HepG2 (cell line): ENCODE results near the gene PGGT1B. TPM values are rescaled to one million over a fixed set of nuclear protein-coding genes. Genes with fewer than 3 reads are reported as not detected.

Experiments used
- ATAC-seq: fragments of 200-7000 bp; cut with Tn5 transposase; 3 replicates; pipeline ENCODE4 v1.9.1; 2020; ENCODE audit warnings: mild to moderate bottlenecking, moderate library complexity
- BruUV-seq: library from RNA; stranded (reverse); fragments of 400-500 nt; replicated peaks from 2 replicates; lab custom pipeline; 2021; lab: Mats Ljungman, UMichigan
- CTCF ChIA-PET: fragments of 300-600 bp; formaldehyde crosslinking; extraction: SDS; loops from one replicate; lab custom pipeline; 2021; ENCODE audit warnings: low total read pairs, inconsistent platforms, low intra/inter-chr PET ratio; lab: Yijun Ruan, JAX
- POLR2A ChIA-PET: fragments of 350-600 bp; sonication (Branson Sonifier 250); formaldehyde crosslinking; loops from one replicate; lab custom pipeline; 2020; ENCODE audit warnings: antibody characterized with exemption, inconsistent platforms; lab: Yijun Ruan, JAX
- DNase-seq: peaks from one replicate; pipeline ENCODE4 v3.0.0-alpha.2; 2015; ENCODE audit warnings: low spot score
- FAIRE-seq: peaks from 3 replicates; lab custom pipeline; 2011; peaks lifted over from hg19 to GRCh38; lab: Jason Lieb, UNC
- H2AFZ ChIP-seq: one replicate; pipeline ENCODE4 v1.6.1; 2011; ENCODE audit warnings: low read length, inconsistent platforms
- H3K27ac ChIP-seq: fragments of 300-600 bp; 3 replicates; pipeline ENCODE4 v1.8.0; 2011; ENCODE audit warnings: mixed run types, mild to moderate bottlenecking, mixed read lengths, low read length, inconsistent platforms; ENCODE audit not compliant: insufficient read depth; ENCODE audit errors: extremely low read length
- H3K27me3 ChIP-seq, 2 experiments: fragments of 200-600 bp in 1 of 2; 2 replicates in 1 of 2; 3 replicates in 1 of 2; pipeline versions ENCODE4 v1.6.0 to v1.8.0; 2011; ENCODE audit warnings: low read length in 2 of 2, mild to moderate bottlenecking in 2 of 2, moderate library complexity in 2 of 2, inconsistent platforms in 1 of 2; ENCODE audit not compliant: insufficient read depth in 2 of 2, control insufficient read depth in 1 of 2
- H3K36me3 ChIP-seq, 2 experiments: fragments of 200-600 bp in 1 of 2; replicated peaks in 1 of 2; 2 replicates in 1 of 2; 3 replicates in 1 of 2; pipeline versions ENCODE4 v1.5.1 to v1.8.0; 2011; ENCODE audit warnings: low read length in 2 of 2, inconsistent platforms in 1 of 2; ENCODE audit not compliant: insufficient read depth in 2 of 2, control insufficient read depth in 1 of 2
- H3K4me1 ChIP-seq: 2 replicates; pipeline ENCODE4 v1.5.1; 2012; ENCODE audit warnings: low read length, inconsistent platforms; ENCODE audit not compliant: insufficient read depth
- H3K4me2 ChIP-seq: 2 replicates; pipeline ENCODE4 v1.6.0; 2011; ENCODE audit warnings: low read depth, low read length, inconsistent platforms
- H3K4me3 ChIP-seq, 3 experiments: fragments of 200-600 bp in 1 of 3; sonication (generic), shearing (Covaris generic) in 1 of 3; replicated peaks in 1 of 3; 2 replicates each; pipeline ENCODE4 v1.5.1; 2011 to 2016; ENCODE audit warnings: low read length in 3 of 3, inconsistent platforms in 2 of 3, low read depth in 2 of 3, mild to moderate bottlenecking in 2 of 3, control low read depth in 1 of 3, mixed read lengths in 1 of 3; ENCODE audit not compliant: insufficient read depth in 1 of 3
- H3K79me2 ChIP-seq: one replicate; pipeline ENCODE4 v1.6.1; 2011; ENCODE audit warnings: low read length, inconsistent platforms; ENCODE audit not compliant: insufficient read depth
- H3K9ac ChIP-seq: 2 replicates; pipeline ENCODE4 v1.6.0; 2011; ENCODE audit warnings: mild to moderate bottlenecking, low read depth, low read length, inconsistent platforms; ENCODE audit not compliant: insufficient read depth
- H3K9me3 ChIP-seq: 2 replicates; pipeline ENCODE4 v1.5.1; 2012; ENCODE audit warnings: mild to moderate bottlenecking, low read length
- H4K20me1 ChIP-seq: 2 replicates; pipeline ENCODE4 v1.6.0; 2011; ENCODE audit warnings: inconsistent platforms, mild to moderate bottlenecking, low read length, moderate library complexity; ENCODE audit not compliant: insufficient read depth
- ESRRA ChIP-seq: sonication (generic); formaldehyde crosslinking; IDR thresholded peaks from 2 replicates; pipeline ENCODE4 v1.5.1; 2020; ENCODE audit warnings: mild to moderate bottlenecking, low read depth, missing genetic modification reagents
- FOSL2 ChIP-seq: sonication (generic); formaldehyde crosslinking; IDR thresholded peaks from 2 replicates; pipeline ENCODE4 v1.4.0; 2020; ENCODE audit warnings: missing genetic modification reagents
- HNRNPK ChIP-seq: fragments of 200-400 bp; formaldehyde crosslinking; IDR thresholded peaks from 2 replicates; pipeline ENCODE4 v1.6.1; 2018; ENCODE audit warnings: low read length, low read depth, moderate library complexity, mild to moderate bottlenecking; ENCODE audit not compliant: poor library complexity, severe bottlenecking
- HNRNPLL ChIP-seq: fragments of 200-400 bp; formaldehyde crosslinking; IDR thresholded peaks from 2 replicates; pipeline ENCODE4 v1.6.1; 2017; ENCODE audit warnings: mild to moderate bottlenecking, low read depth, low read length; ENCODE audit not compliant: poor library complexity, severe bottlenecking
- MBD4 ChIP-seq: IDR thresholded peaks from 2 replicates; pipeline ENCODE4 v1.6.1; 2012; ENCODE audit warnings: low read length, inconsistent platforms, borderline replicate concordance
- XBP1 ChIP-seq: sonication (generic); formaldehyde crosslinking; IDR thresholded peaks from 2 replicates; pipeline ENCODE4 v1.5.0; 2020; ENCODE audit warnings: missing genetic modification reagents
- ZKSCAN1 ChIP-seq: fragments of 150-350 bp; IDR thresholded peaks from 2 replicates; pipeline ENCODE4 v1.6.1; 2014; ENCODE audit warnings: low read length
- ZNF768 ChIP-seq: sonication (generic); formaldehyde crosslinking; IDR thresholded peaks from 2 replicates; pipeline ENCODE4 v1.4.0; 2020; ENCODE audit warnings: missing genetic modification reagents
- WGBS: methylation state at CpG from one replicate; pipeline ENCODE4 v1.1.6; 2017; ENCODE audit warnings: low lambda C conversion rate; 5-methylcytosine and 5-hydroxymethylcytosine counted together
- in situ Hi-C: cut with HindIII; loops from 2 replicates; pipeline ENCODE4 v1.10.0; 2017; ENCODE audit warnings: low pct_unique_long_range_greater_than_20kb; ENCODE audit not compliant: extremely low pct_ligation_motif_present
- intact Hi-C: fragments of 100-400 bp; cut with micrococcal nuclease; formaldehyde crosslinking; loops from one replicate; pipeline ENCODE4 v1.10.0; 2022; ENCODE audit not compliant: unreplicated experiment
- polyA plus RNA-seq, 8 experiments: library from polyadenylated mRNA; depleted of rRNA in 3 of 8; stranded (reverse) in 7 of 8; unstranded in 1 of 8; fragments of >200 nt; fragmentation: Illumina TruSeq in 4 of 8; extraction: Trizol in 4 of 8; gene quantifications; 2 replicates each; pipeline versions ENCODE4 v1.2.1 to v1.2.3, GENCODE V29; 2011 to 2016; ENCODE audit warnings: low read depth in 4 of 8, missing spikeins in 1 of 8, mixed read lengths in 1 of 8; ENCODE audit not compliant: insufficient read depth in 1 of 8
- total RNA-seq, 5 experiments: library from RNA; depleted of rRNA; stranded (reverse); fragments of >200 nt; fragmentation: Illumina TruSeq; extraction: Trizol; gene quantifications; 2 replicates each; pipeline ENCODE4 v1.2.3, GENCODE V29; 2016; ENCODE audit warnings: low read depth in 1 of 5
- TF ChIP-seq, protein P1 (sequence below): sonication (generic); formaldehyde crosslinking; IDR thresholded peaks from 2 replicates; pipeline ENCODE4 v1.4.0; 2020; ENCODE audit warnings: mild to moderate bottlenecking, missing genetic modification reagents
- TF ChIP-seq, protein P2 (sequence below): sonication (generic); formaldehyde crosslinking; IDR thresholded peaks from 2 replicates; pipeline ENCODE4 v1.5.0; 2020; ENCODE audit warnings: mild to moderate bottlenecking, missing genetic modification reagents
- TF ChIP-seq, protein P3 (sequence below): sonication (generic); formaldehyde crosslinking; IDR thresholded peaks from 2 replicates; pipeline ENCODE4 v1.5.0; 2020; ENCODE audit warnings: mild to moderate bottlenecking, missing genetic modification reagents
- TF ChIP-seq, protein P4 (sequence below): sonication (generic); formaldehyde crosslinking; IDR thresholded peaks from 2 replicates; pipeline ENCODE4 v1.8.0; 2022; ENCODE audit warnings: mild to moderate bottlenecking, missing genetic modification reagents, moderate library complexity

The PGGT1B gene
- total and polyA plus RNA-seq, 2 of the 13 experiments (the other 11 are each of a cell fraction or from before 2014, with no cell fraction given): 2.4 to 42.7 TPM

DNA sequence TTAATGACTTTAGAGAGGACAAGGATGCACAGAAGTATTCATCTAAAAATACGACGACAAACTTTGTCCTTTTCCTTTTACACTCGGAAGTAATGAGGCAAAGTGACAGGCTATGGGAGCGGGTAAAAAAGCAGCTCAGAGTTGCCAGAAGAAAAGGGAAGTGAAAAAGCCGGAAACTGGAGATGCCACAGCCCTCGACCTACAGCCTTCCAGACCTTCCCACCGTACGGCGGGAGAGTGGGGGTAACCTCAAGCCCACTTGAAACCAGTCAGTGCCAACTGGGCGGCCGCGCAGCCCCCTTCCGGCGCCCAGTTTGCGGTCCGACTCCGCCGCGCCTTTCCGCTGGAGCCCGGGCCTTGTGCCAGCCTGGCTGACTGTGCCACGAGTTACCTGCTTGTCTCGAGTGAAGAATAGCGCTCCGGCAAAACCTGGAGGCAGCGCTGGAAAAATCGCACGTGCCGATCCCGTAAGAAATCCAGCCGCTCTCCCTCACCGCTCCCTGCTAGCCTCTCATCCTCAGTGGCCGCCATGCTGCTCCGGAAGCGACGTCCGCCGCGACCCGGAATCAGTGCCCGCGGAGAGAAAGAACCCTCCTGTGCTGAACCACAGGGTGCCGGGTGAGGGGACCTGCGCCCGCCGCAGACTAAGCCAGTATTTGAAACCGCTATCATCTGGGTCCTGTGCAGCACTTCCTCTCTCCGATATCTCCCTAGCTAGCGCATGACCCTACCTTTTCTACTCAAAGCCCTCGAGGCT, at the start of gene PGGT1B (continued):
- TF ChIP-seq, protein P1, sequence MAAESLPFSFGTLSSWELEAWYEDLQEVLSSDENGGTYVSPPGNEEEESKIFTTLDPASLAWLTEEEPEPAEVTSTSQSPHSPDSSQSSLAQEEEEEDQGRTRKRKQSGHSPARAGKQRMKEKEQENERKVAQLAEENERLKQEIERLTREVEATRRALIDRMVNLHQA (CRISPR knock-in tag): no peak
- TF ChIP-seq, protein P2, sequence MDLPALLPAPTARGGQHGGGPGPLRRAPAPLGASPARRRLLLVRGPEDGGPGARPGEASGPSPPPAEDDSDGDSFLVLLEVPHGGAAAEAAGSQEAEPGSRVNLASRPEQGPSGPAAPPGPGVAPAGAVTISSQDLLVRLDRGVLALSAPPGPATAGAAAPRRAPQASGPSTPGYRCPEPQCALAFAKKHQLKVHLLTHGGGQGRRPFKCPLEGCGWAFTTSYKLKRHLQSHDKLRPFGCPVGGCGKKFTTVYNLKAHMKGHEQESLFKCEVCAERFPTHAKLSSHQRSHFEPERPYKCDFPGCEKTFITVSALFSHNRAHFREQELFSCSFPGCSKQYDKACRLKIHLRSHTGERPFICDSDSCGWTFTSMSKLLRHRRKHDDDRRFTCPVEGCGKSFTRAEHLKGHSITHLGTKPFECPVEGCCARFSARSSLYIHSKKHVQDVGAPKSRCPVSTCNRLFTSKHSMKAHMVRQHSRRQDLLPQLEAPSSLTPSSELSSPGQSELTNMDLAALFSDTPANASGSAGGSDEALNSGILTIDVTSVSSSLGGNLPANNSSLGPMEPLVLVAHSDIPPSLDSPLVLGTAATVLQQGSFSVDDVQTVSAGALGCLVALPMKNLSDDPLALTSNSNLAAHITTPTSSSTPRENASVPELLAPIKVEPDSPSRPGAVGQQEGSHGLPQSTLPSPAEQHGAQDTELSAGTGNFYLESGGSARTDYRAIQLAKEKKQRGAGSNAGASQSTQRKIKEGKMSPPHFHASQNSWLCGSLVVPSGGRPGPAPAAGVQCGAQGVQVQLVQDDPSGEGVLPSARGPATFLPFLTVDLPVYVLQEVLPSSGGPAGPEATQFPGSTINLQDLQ (CRISPR knock-in tag): no peak; the same call in 1 of the 2 replicates
- TF ChIP-seq XBP1 (CRISPR knock-in tag) (no peak), FOSL2 (CRISPR knock-in tag) (peak; percentile 38), ZNF768 (CRISPR knock-in tag) (peak; percentile 77)

DNA sequence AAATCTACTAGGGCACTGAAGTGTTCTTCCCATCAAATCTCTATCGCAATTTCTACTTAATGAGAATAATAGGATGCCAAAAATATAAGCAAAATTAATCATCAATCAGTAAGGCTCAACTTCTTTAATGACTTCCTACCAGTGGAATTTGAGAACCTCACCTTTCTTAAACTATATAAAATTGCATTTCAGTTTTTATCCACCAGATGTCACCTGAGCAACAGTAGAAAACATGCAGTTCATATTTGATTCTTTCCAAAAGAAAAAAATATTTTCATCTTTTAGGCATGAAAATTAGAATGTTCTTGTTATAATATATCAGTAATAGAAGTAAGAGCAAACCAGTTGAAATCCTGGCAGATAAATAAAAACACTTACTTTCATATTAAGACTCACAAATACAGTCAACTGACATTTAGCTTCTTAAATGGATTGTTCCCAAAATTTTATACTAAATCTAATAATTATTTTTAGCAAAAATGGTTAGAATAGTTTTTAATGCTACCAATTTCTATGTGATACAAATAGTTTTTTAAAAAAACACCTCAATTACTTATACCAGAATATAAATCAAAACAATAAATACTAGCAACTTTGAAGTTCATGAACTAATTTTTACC, 47.2 kb upstream of the PGGT1B start:
- no peaks in the 10 kb centered on the region for H3K27me3 ChIP-seq
- CTCF ChIA-PET: interaction anchor here (1.1 to 2.1 kb wide), 4 partner anchors 264 to 278 kb away, joined by 3 to 24 read pairs (median 11); no protein-coding TSS in a partner anchor
- in situ Hi-C loops: loop anchor here (5.0 to 25.0 kb wide), 2 partner anchors 277 to 752 kb away; no protein-coding TSS in a partner anchor
- TF ChIP-seq MBD4 (no peak), ZKSCAN1 (no peak), HNRNPLL (no peak), HNRNPK (no peak), ESRRA (CRISPR knock-in tag) (no peak)
- TF ChIP-seq, protein P3, sequence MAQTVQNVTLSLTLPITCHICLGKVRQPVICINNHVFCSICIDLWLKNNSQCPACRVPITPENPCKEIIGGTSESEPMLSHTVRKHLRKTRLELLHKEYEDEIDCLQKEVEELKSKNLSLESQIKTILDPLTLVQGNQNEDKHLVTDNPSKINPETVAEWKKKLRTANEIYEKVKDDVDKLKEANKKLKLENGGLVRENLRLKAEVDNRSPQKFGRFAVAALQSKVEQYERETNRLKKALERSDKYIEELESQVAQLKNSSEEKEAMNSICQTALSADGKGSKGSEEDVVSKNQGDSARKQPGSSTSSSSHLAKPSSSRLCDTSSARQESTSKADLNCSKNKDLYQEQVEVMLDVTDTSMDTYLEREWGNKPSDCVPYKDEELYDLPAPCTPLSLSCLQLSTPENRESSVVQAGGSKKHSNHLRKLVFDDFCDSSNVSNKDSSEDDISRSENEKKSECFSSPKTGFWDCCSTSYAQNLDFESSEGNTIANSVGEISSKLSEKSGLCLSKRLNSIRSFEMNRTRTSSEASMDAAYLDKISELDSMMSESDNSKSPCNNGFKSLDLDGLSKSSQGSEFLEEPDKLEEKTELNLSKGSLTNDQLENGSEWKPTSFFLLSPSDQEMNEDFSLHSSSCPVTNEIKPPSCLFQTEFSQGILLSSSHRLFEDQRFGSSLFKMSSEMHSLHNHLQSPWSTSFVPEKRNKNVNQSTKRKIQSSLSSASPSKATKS (CRISPR knock-in tag): no peak
- TF ChIP-seq, protein P4, sequence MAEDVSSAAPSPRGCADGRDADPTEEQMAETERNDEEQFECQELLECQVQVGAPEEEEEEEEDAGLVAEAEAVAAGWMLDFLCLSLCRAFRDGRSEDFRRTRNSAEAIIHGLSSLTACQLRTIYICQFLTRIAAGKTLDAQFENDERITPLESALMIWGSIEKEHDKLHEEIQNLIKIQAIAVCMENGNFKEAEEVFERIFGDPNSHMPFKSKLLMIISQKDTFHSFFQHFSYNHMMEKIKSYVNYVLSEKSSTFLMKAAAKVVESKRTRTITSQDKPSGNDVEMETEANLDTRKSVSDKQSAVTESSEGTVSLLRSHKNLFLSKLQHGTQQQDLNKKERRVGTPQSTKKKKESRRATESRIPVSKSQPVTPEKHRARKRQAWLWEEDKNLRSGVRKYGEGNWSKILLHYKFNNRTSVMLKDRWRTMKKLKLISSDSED (CRISPR knock-in tag): no peak

More for the DNA sequence above, 47.2 kb upstream of the PGGT1B start:
- no peaks in the 10 kb centered on the region for H3K36me3 ChIP-seq
- WGBS: 0% methylated on average over 1 of the region's 1 CpG
- no peak overlapping the region for H3K27ac ChIP-seq
- ATAC-seq (no peak), FAIRE-seq (no peak), DNase-seq (peak; percentile 26)
- H2AFZ ChIP-seq: no peak overlapping the region
- H3K4me3 ChIP-seq: no peak overlapping the region
- no peaks in the 10 kb centered on the region for H3K4me1 ChIP-seq
- H4K20me1 ChIP-seq: no peaks in the 10 kb centered on the region
- intact Hi-C loops: loop anchor here (1.0 to 10.0 kb wide), 3 partner anchors 264 to 755 kb away; no protein-coding TSS in a partner anchor
- H3K9me3 ChIP-seq: no peaks in the 10 kb centered on the region
- BruUV-seq: no TSS peak
- no peak overlapping the region for H3K9ac ChIP-seq
- H3K79me2 ChIP-seq: no peaks in the 10 kb centered on the region
- POLR2A ChIA-PET: no interaction called here
- no peak overlapping the region for H3K4me2 ChIP-seq
